ENCODE measurements around the gene GUCA2A.

GUCA2A gene

DNA sequence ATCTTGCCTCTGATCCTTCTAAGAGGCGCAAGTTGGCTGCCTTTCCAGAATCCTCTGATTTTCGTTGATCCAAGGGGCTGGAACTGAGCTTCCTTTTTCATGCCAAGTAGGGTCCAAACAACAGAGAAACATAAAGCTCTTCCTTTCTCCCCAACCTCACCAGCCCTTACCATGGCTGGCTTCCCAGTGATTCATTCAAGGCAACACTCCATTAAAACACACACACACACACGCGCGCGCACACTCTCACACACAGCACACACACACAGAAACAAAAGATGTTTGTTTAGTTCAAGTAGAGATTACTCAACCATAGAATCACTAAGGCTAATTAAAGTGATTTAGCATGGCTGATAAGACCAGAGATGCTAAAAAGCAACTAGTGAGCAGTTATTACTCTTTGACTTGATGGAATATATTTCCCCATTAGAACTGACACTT is 13.0 kb upstream of the GUCA2A start:
- DNase-seq (ENCODE audit: low spot score), result no peak

- peak; percentile 45 for DNase-seq (ENCODE audit: low spot score)
These were observed 12.5 kb upstream of the GUCA2A start for GRCh38 chr1:42176902-42177519.

- no peak for DNase-seq (ENCODE audit: low spot score)
These were observed 10.9 kb upstream of the GUCA2A start for GRCh38 chr1:42175314-42176054.

- DNase-seq (ENCODE audit: low spot score), result no peak
These were observed 9.6 kb upstream of the GUCA2A start for GRCh38 chr1:42173961-42174735.

DNA sequence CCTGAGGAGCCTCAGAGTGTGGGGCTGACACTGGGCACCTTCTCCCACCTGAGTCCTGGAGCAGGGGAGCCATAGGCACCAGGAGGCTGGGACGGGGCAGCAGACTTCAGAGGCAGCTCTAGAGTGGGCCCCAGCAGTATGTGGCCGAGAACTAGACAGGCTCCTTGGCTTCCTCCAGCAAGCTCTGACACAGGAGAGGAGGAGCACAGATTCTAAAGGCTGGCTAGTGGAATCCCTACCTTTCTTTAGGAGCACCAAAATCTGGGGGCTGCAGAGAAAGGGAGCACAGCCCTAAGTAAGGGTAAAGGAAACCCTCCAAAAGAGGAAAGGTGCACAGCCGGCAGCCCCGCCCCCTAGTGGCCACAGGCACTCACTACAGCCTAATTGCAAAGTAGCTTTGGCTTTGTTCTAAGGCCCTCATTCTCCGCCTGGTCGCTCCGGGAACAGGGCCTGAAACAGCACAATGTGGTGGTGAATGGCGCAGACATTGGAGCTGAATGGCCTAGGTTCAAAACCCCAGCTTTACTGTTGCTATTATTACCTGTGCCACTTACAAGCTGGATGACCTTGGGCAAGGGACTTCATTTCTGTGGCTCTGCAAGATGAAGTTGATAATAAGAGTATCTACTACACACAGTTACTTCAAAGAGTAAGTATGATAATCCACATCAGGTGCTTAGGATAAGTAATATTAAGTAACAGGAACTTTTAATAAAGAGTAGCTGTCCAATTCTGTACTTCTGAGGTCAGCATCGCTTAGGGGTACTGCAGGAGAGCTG is 8.8 kb upstream of the GUCA2A start:
- peak; percentile 47 for DNase-seq (ENCODE audit: low spot score)

DNA sequence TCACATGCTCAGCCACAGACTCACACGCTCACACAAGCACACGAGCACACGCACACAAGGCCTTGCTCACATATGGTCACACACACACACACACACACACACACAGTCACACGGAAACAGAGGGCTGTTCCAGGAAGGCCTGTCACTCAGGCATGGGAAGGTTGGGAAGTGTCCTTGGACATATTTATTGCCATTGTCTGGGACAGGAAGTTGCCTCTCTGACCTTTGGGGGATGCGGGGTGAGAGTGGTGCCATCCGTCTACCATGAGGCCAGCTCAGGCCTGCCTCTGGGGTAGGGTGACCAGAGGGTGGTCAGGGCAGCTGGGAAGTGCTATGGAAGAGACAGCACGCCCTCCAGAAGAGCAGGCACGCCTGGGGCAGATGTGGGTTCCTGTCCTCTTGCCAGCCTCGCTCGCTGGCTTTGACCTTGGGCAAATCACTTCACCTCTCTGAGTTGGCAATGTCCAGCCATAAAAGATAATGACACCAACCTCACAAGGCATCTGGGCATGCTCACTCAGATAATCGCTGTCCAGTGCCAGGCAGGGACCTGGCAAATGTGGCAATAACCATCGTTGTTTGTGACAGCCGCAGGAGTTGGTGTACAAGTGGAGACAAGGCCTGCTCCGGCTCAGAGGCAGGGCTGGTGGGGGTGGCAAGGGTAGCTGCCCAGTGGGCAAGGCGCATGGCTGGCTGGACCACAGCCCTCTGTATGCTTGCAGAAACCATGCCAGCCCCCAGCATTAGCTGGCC is 8.0 kb upstream of the GUCA2A start:
- DNase-seq (ENCODE audit: low spot score), result no peak

DNA sequence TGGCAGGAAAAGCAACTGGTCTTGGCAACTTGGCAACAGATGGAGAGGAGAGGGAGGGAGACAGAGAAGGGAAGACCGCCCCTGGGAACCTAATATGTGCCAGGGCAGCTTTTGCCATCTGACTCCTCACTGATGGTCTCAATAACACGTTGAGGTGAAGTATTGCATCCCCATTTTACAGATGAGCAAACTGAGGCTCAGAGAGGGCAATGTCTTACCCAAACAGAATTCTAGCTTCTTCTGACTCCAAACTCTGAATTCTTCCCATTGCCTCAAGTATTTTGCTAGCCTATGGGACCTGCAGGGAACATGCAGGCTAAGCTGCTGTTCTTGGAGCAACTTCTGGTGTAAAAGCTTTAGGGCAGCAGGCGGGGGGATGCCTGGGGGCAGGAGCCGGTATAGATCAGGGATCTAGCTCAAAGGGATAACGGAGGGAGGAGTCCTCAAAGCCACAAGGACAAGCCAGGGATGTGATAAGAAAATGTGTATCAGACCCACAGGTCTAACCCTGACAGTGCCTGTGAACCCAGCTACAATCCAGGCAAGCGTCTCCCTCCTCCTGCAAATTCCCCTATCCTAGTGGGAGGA is 7.2 kb upstream of the GUCA2A start:
- no peak for DNase-seq (ENCODE audit: low spot score)

DNA sequence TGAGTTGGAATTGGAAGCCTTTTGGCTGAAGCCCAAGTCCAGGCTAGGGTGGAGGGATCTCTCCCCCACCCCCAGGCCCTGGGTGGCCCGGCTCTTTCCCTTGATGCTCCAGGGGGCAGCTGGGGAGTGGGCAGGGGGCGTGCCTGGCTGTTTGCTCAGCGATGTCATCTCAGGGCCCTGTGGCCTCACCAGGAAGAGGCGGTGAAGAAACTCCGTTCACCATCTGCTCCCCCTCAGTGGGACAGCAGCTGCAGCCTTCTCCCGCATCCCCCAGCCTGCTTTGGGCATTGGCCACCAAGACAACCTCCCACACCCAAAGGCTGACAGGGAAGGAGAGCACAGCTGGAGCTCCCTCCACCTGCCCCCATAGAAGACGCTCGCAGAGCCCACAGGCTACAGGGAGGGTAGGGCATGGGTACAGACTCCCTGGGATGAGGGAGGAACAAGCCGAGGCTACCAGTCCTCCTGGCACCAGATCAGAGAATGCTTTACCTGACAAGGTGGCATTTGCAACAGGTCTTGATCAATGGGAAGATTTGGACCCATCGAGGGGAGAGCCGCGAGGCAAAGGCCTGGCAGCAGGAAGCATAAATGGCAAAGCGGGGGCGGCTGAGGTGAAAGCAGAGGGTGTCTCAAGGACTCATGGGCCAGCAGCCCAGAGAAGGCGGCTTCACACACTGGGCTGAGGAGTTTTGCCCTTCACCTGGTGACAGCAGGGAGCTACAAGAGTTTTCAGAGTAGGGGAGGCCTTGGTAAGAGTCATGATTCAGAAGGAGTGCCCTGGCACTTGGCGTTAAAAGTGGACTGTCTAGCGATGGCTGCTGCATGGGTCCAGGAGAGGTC is 6.5 kb upstream of the GUCA2A start:
- DNase-seq (ENCODE audit: low spot score), result no peak

DNA sequence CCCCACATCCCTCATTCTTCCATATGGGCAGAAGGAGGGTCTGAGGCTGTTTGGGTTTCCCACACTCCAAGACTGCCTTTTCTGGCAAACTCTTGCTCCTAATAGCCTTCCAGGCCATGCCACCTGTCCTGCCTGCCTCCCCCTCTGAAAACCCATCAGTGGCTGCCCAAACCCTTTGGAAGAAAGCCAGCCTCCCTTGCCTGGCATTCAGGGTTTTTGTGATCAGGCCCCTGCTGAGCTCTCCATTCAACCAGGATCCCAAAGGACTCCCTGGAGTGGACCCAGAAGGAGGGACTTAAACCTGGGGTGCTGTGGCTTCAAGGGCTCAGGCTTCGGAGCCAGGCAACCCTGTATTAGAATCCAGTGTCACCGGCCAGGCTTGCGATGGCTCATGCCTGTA is 4.2 kb upstream of the GUCA2A start:
- no peak for DNase-seq (ENCODE audit: low spot score)

DNA sequence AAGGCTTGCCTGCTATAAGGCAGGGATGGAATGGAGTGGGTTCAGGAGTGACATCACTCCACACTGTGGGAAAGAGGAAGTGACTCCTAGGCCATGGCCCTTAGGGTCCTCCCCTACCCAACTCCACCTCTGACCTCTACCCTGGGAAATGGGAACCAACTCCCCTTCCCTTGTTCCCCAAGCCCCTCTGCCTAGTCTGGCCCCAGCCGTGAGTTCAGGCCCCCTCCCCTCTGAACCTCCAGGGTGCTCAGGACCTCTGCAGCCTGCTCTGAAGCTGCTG is 3.8 kb upstream of the GUCA2A start:
- DNase-seq (ENCODE audit: low spot score), result no peak

DNA sequence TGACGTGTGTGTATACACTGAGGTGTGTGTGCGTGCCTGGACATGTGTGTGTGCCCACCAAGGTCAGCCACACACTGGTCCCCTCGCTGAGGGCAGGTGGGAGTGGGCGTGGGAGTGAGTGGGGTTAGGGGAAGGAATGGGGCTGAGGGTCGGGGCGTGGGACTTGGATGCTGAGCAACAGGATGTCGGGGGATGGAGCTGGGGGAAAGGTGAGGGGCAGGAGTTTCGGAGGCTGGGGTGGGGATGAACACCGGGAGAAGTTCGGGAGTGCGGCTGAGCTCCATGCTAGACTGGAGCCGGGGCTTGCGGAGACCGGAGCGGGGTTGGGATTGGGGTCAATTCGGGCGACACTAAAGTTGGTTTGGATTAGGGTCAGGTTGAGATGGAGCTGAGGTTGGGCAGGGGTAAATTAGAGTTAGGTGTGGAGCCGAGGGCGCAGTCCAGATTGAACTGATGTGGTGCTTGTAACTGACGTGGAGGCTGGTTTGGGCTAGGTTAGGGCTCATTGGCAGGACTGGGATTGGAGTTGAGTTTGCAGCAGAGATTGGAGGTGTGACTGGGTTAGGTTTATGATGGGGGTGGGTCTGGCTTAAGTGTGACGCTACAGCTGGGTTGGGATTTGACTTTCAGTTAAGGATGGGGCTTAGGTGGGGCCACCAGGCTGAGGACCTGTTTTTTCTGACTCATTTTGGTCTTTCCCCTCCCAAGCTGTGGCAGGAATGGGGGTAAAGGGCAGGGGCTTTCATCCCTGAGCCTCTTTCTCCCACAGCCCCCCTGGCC is 3.3 kb upstream of the GUCA2A start:
- no peak for DNase-seq (ENCODE audit: low spot score)

DNA sequence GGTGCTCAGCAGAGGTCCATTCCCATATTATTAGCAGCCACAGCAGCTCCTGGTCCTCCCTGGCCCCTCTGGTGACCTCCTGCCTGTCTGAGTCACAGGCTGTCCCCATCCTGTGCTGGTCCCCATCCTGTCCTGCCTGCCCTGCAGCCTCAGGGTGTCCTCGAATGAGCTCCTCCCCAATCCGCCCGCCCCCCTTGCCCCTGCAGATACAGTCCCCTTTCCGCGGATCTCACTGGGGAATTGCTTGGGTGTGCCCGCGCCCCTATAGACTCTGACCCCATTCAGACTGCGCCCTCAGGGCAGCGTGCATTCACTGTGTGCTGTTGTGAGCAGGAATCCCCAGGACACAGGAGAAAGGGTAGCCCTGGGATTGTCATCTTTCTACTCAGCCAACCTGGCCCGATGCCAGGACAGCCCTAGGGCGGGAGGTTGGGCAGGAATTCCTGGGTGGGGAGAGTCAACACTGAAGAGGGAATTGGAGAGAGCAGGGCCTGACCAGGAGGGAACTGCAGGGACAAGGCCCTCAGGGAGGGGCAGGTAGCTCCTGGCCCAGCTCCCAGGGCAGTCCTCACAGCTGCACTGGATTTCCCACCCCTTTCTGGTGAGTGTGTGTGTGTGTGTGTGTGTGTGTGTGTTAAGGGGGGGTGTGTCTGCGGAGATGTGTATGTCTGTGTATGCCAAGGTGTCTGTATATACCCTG is 1.1 kb upstream of the GUCA2A start:
- no peak for DNase-seq (ENCODE audit: low spot score)

DNA sequence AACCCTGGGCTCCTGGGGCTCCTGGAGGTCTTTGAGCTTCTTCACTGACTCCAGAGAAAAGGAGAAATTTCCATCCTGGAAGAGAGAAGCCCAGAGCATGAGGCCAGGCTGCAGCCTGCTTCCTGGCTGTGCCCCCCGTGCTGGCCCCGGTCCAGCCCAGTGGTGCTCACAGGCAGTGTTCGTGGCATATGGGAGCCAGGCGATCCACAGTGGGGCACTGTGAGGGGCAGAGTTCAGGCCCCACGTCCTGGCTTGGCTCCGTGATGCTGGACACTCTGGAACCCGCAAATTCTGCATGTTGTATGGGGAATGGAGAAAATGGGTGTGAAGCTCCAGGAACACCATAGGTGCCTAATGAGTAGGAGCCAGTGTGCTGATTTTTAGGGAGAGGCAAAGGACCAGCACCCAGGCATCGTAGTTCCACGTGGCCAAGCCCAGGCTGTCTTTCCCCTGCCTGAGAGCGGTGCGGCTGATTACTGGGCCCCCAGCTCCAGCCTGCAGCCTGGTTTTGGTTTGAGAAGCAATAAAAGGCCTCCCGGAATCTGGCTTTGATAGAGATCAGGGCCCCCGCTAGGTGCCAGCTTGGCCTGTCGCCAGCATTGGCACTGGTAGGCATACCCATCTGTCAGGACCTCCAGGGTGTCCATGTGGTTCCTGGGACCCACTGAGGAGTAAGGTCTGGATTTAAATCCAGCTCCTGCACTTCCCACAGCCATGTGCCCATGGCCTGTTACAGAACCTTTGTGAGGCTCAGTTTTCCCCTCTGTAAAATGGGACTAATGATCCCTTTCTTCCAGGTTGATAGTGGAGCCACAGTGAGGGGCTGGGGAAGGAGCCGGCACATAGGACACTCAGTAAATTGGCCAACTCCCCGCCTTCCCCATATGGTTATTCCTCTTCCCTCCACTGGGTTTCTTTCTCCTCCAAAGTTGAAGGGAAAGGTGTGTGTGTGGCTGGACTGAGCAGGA is 725 bp downstream of the GUCA2A start:
- DNase-seq (ENCODE audit: low spot score), result no peak

DNA sequence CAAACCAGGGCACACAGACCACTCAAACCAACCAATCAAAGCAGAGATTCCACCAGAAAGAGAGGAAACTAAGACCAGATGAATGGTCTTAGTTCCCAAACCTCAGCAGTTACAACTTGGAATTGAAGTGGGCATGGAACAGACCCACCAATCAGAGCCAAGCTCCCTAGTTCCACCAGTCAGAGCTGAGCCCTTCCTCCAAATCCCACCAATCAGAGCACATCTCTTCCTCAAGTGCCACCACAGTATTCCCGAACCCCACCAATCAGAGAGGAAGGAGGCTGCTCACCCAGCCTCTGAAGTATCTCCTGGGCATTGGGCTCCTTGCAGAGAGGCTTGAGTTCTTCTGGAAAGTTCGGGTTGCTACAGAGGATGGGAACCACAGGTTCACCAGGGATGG is 1.4 kb downstream of the GUCA2A start:
- no peak for DNase-seq (ENCODE audit: low spot score)

- no peak for DNase-seq (ENCODE audit: low spot score)
These were observed 2.4 kb downstream of the GUCA2A start for GRCh38 chr1:42162181-42162580.

DNA sequence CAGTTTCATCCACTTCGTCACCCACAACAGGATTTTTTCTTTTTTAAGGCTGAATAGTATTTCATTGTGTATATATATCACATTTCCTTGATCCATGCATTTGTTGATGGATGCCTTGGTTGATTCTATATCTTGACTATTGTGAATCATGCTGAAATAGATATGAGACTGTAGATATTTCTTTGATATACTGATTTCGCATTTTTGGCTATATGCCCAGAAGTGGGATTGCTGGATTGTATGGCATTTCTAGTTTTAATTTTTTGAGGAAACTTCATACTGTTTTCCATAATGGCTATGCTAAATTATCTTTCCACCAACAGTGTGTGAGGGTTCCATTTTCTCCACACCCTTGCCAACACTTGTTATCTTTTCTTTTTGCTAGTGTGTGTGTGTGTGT is 6.4 kb downstream of the GUCA2A start:
- no peak for DNase-seq (ENCODE audit: low spot score)

DNA sequence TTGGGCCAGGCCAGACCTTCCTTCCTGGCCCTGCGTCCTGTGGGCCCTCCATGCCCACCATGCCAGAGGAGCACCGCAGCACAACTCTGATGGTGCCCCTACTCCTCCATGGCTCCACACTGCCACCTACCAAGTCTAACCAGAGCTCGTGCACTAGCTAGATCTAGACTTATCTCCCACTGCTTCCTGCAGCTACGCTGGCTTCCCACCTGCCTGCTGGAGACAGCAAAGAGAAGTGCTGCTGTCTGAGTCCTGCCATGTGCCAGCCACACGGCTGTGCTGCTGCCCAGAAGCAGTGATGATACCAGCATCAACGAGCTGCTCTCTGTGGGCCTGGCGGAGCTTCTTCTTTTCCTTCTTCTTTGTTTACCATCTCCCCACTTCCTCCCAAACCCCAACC is 6.9 kb downstream of the GUCA2A start:
- DNase-seq (ENCODE audit: low spot score), result no peak
